ENCODE results near the gene MCM8.

The MCM8 gene

DNA sequence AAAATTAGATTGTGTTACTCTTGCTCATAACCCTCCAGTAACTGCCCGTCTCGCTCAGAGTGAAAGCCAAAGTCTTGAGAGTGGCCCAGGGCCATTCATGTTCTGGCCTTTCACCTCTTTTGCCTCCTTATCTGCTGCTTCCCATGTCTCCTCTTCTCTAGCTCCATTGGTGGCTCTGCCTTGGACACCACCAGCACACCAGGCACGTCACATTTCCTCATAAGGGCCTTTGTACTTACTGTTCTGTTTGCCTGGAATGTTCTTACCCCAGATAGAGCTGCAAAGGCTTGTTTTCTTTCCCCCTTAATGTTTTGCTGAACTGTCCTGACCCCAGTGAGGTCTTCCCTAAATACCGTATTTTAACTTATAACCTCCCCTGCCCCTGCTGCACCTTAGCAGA is 29.3 kb downstream of the MCM8 start:
- no peak for DNase-seq (ENCODE audit: low read depth, low spot score)
- H3K4me3 ChIP-seq (ENCODE audit: low read depth, low read length): no peak overlapping the region
- ChIA-PET POLR2A (no interaction called here), CTCF (interaction anchor here (1.9 kb wide), 1 partner anchor 13 kb away, joined by 6 read pairs; no protein-coding TSS in a partner anchor)
- no peak for TF ChIP-seq CTCF (IDR thresholded peaks at IDR 0.05; ENCODE audit: insufficient read depth, low read length, missing control alignments)

- ChIA-PET POLR2A (no interaction called here), CTCF (interaction anchor here (1.0 to 1.9 kb wide), 2 partner anchors 9 to 12 kb away, joined by 3 to 6 read pairs; no protein-coding TSS in a partner anchor)
- no peak for DNase-seq (ENCODE audit: low read depth, low spot score)
- TF ChIP-seq CTCF (IDR thresholded peaks at IDR 0.05; ENCODE audit: insufficient read depth, low read length, missing control alignments): no peak
- H3K4me3 ChIP-seq (ENCODE audit: low read depth, low read length): no peak overlapping the region
These were observed 30.5 kb downstream of the MCM8 start for GRCh38 chr20:5980720-5981538.

DNA sequence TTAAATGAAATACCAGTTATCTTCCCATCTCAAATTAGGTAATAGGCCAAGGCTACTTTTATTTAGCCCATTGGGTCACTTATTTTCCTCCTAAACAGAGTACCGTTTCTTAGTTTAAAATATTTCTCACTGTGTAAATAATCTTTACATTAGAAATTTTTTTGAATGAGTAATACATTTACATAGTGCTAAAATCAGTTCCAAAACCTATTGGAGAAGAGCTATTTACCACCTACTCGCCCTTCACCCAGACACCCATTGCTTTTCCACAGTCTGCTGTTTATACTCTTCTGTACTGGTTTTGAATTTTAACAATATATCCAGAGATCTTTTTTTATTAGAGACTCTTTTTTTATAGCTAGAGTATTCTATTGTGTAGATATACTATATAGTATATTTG is 36.9 kb downstream of the MCM8 start:
- TF ChIP-seq CTCF (IDR thresholded peaks at IDR 0.05; ENCODE audit: insufficient read depth, low read length, missing control alignments): no peak
- POLR2A ChIA-PET: no interaction called here
- CTCF ChIA-PET: interaction anchor here (1.2 kb wide), 1 partner anchor 20 kb away, joined by 3 read pairs; no protein-coding TSS in a partner anchor

GRCh38 chr20:5989539-5989938 is 39.1 kb downstream of the MCM8 start:
- ChIA-PET CTCF (interaction anchor here (1.0 to 1.3 kb wide), 2 partner anchors 9 to 461 kb away, joined by 3 to 5 read pairs; no protein-coding TSS in a partner anchor), POLR2A (no interaction called here)
- TF ChIP-seq CTCF (IDR thresholded peaks at IDR 0.05; ENCODE audit: insufficient read depth, low read length, missing control alignments): no peak
- no peak for DNase-seq (ENCODE audit: low read depth, low spot score)
- H3K4me3 ChIP-seq (ENCODE audit: low read depth, low read length): no peak overlapping the region

More for the DNA sequence above, 36.9 kb downstream of the MCM8 start:
- no peak overlapping the region for H3K4me3 ChIP-seq (ENCODE audit: low read depth, low read length)
- DNase-seq (ENCODE audit: low read depth, low spot score): no peak

DNA sequence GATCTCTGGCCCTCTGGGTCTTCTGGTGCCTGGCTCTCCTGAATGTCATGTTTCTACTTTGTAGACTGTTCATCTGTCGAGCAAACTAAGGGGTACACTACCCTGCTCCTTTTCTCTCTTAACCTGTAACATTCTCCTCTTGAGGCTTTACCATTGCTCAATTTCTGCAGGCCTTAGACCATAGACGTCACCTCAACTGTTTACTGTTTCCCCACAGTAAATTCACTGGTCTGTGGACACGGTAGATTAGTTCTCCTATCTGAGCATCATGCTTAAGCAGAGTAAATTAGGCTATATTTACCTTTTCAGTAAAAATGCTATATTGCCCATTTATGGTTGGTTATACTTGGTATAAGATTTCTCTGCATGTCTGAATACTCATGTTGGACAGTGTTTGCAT is 40.5 kb downstream of the MCM8 start:
- no peak for TF ChIP-seq CTCF (IDR thresholded peaks at IDR 0.05; ENCODE audit: insufficient read depth, low read length, missing control alignments)
- no peak for DNase-seq (ENCODE audit: low read depth, low spot score)
- ChIA-PET POLR2A (no interaction called here), CTCF (no interaction called here)
- H3K4me3 ChIP-seq (ENCODE audit: low read depth, low read length): no peak overlapping the region

GRCh38 chr20:5991623-5992441 is 41.4 kb downstream of the MCM8 start:
- no peak for DNase-seq (ENCODE audit: low read depth, low spot score)
- no peak for TF ChIP-seq CTCF (IDR thresholded peaks at IDR 0.05; ENCODE audit: insufficient read depth, low read length, missing control alignments)
- H3K4me3 ChIP-seq (ENCODE audit: low read depth, low read length): no peak overlapping the region
- CTCF ChIA-PET: interaction anchor here (0.7 to 1.7 kb wide), 3 partner anchors 10 to 12 kb away, joined by 3 to 10 read pairs (median 6); no protein-coding TSS in a partner anchor
- POLR2A ChIA-PET: no interaction called here

Data from AG04449 (cell line).